OCI-LY7 (cell line): Measurements from ENCODE around the gene CDH1. TPM values are rescaled to one million over a fixed set of nuclear protein-coding genes. Genes with fewer than 3 reads are reported as not detected.

Experiments used
- BruUV-seq: library from RNA; stranded (reverse); fragments of 400-500 nt; replicated peaks from 2 replicates; lab custom pipeline; 2021; lab: Mats Ljungman, UMichigan
- CTCF ChIA-PET: fragments of 300-600 bp; sonication (Branson Sonifier 250); formaldehyde crosslinking; loops from one replicate; lab custom pipeline; 2022; ENCODE audit warnings: antibody characterized with exemption; ENCODE audit not compliant: unreplicated experiment; lab: Charles Lee
- POLR2A ChIA-PET: fragments of 300-600 bp; sonication (Branson Sonifier 250); formaldehyde crosslinking; loops from one replicate; lab custom pipeline; 2022; ENCODE audit warnings: antibody characterized with exemption; lab: Charles Lee
- DNase-seq: peaks from one replicate; pipeline ENCODE4 v3.0.0-alpha.2; 2015; ENCODE audit warnings: low spot score
- H2AFZ ChIP-seq: fragments of 200-600 bp; sonication (generic), shearing (Covaris generic); 2 replicates; pipeline ENCODE4 v1.6.1; 2014; ENCODE audit warnings: mild to moderate bottlenecking, antibody characterized with exemption, low read length, moderate library complexity
- H3K27ac ChIP-seq: fragments of 200-600 bp; sonication (generic); 2 replicates; pipeline ENCODE4 v1.5.1; 2014; ENCODE audit warnings: mixed run types, low read depth, mild to moderate bottlenecking, moderate library complexity, low read length, inconsistent platforms; ENCODE audit not compliant: poor library complexity, severe bottlenecking
- H3K36me3 ChIP-seq: fragments of 200-600 bp; sonication (generic); 2 replicates; pipeline ENCODE4 v1.6.1; 2014; ENCODE audit warnings: mild to moderate bottlenecking, antibody characterized with exemption, low read length, moderate library complexity, mixed read lengths; ENCODE audit not compliant: insufficient read depth
- H3K4me1 ChIP-seq: fragments of 200-600 bp; sonication (generic); 2 replicates; pipeline ENCODE4 v1.5.1; 2014; ENCODE audit warnings: mild to moderate bottlenecking, low read length; ENCODE audit not compliant: insufficient read depth, poor library complexity, severe bottlenecking
- H3K4me2 ChIP-seq: fragments of 200-600 bp; sonication (generic); 2 replicates; pipeline ENCODE4 v1.6.1; 2014; ENCODE audit warnings: mild to moderate bottlenecking, low read length
- H3K4me3 ChIP-seq: fragments of 200-600 bp; sonication (generic); 2 replicates; pipeline ENCODE4 v1.5.1; 2014; ENCODE audit warnings: mild to moderate bottlenecking, low read depth, low read length; ENCODE audit not compliant: poor library complexity, severe bottlenecking
- H3K79me2 ChIP-seq: fragments of 200-600 bp; sonication (generic); 2 replicates; pipeline ENCODE4 v1.6.1; 2016; ENCODE audit warnings: low read depth, mild to moderate bottlenecking, low read length, moderate library complexity, mixed read lengths; ENCODE audit not compliant: insufficient read depth
- H3K9me2 ChIP-seq: fragments of 200-600 bp; sonication (generic); 2 replicates; pipeline ENCODE4 v1.6.1; 2016; ENCODE audit warnings: mild to moderate bottlenecking, low read length, mixed read lengths; ENCODE audit not compliant: insufficient read depth
- H3K9me3 ChIP-seq: fragments of 200-600 bp; sonication (generic); 2 replicates; pipeline ENCODE4 v1.6.1; 2014; ENCODE audit warnings: mild to moderate bottlenecking, mixed run types, low read length, mixed read lengths
- H4K20me1 ChIP-seq: fragments of 200-600 bp; sonication (generic); 2 replicates; pipeline ENCODE4 v1.6.1; 2014; ENCODE audit warnings: mild to moderate bottlenecking, antibody characterized with exemption, low read length, moderate library complexity, mixed read lengths; ENCODE audit not compliant: insufficient read depth
- CTCF ChIP-seq: fragments of 200-600 bp; sonication (generic); conservative IDR thresholded peaks from 2 replicates; pipeline ENCODE4 v1.5.1; 2014; ENCODE audit warnings: mild to moderate bottlenecking, antibody characterized with exemption, low read length, moderate library complexity, mixed read lengths
- EZH2phosphoT487 ChIP-seq: fragments of 200-600 bp; sonication (generic); IDR thresholded peaks from 2 replicates; pipeline ENCODE4 v1.6.1; 2018; ENCODE audit warnings: low read depth, borderline replicate concordance, mild to moderate bottlenecking, mixed run types, antibody characterized with exemption, low read length, moderate library complexity, mixed read lengths
- intact Hi-C: fragments of 100-400 bp; cut with micrococcal nuclease; formaldehyde crosslinking; loops from one replicate; pipeline ENCODE4 v1.10.0; 2022; ENCODE audit not compliant: unreplicated experiment
- total RNA-seq, 2 experiments: library from RNA; depleted of rRNA in 1 of 2; stranded (reverse); fragments of >200 nt in 1 of 2; shearing (Covaris generic) in 1 of 2; gene quantifications; 2 replicates each; pipeline ENCODE4 v1.2.3, GENCODE V29; 2014 to 2022

CDH1 gene
- total RNA-seq, 2 experiments from 2014 or later = not detected

GRCh38 chr16:68851601-68852000 is 114.5 kb downstream of the CDH1 start:
- POLR2A ChIA-PET = interaction anchor here (1.0 kb wide), 1 partner anchor 20 kb away, joined by 3 read pairs; no protein-coding TSS in a partner anchor

DNA sequence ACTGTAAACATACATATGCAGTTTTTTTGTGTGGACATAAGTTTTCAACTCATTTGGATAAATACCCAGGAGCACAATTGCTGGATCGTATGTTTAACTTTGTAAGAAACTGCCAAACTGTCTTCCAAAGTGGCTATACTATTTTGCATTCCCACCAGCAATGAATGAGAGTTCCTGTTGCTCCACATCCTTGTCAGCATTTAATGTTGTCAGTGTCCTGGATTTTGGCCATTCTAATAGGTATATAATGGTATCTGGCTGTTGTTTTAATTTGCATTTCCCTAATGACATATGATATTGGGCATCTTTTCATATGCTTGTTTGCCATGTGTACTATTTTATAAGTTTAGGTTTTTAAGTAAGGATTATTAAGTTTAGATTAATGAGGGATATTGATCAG is 120.4 kb downstream of the CDH1 start:
- TF ChIP-seq EZH2phosphoT487 (no peak), CTCF (no peak)
- Histone ChIP-seq H3K9me3 (no peaks in the 10 kb centered on the region), H3K36me3 (peaks cover 14% of the 10 kb centered on the region), H3K4me3 (no peak overlapping the region), H4K20me1 (no peaks in the 10 kb centered on the region), H2AFZ (no peak overlapping the region), H3K27ac (no peak overlapping the region), H3K9me2 (no peaks in the 10 kb centered on the region), H3K79me2 (no peaks in the 10 kb centered on the region), H3K4me1 (no peaks in the 10 kb centered on the region), H3K4me2 (no peak overlapping the region)
- no peak for DNase-seq
- ChIA-PET POLR2A (interaction anchor here (0.6 kb wide), 1 partner anchor 324 kb away, joined by 3 read pairs; no protein-coding TSS in a partner anchor), CTCF (no interaction called here)
- BruUV-seq = no TSS peak
- intact Hi-C loops = no loop called here

More at GRCh38 chr16:68851601-68852000, 114.5 kb downstream of the CDH1 start:
- Histone ChIP-seq H3K4me2 (no peak overlapping the region), H2AFZ (no peak overlapping the region), H3K9me3 (no peaks in the 10 kb centered on the region), H3K36me3 (peaks cover 2% of the 10 kb centered on the region; the same call in 1 of the 2 replicates), H3K79me2 (no peaks in the 10 kb centered on the region), H3K27ac (no peak overlapping the region), H3K9me2 (no peaks in the 10 kb centered on the region), H3K4me1 (peaks cover 4% of the 10 kb centered on the region), H3K4me3 (no peak overlapping the region), H4K20me1 (no peaks in the 10 kb centered on the region)
- TF ChIP-seq EZH2phosphoT487 (no peak), CTCF (no peak)
- CTCF ChIA-PET = no interaction called here
- intact Hi-C loops = no loop called here
- no peak for DNase-seq
- BruUV-seq = no TSS peak

DNA sequence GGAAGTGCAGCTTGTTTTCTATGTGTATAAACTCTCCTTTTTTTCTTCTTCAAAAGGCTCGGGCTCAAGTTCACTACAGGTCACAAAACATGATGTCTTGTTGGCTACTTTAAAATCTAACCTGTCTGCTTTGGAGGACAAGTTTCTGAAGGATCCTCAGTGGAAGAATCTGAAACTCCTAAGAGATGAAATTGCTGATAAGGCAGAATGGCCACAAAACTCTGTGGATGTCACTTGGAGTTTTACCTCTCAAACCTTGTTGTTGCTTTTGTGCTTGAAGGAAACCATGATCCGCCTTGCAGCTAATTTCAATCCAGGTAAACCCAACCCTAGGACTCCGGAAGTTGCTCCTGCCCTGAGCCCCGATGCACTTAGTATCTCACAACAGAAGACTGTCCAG is 122.7 kb downstream of the CDH1 start:
- Histone ChIP-seq H3K9me2 (no peaks in the 10 kb centered on the region), H3K36me3 (peaks cover 28% of the 10 kb centered on the region), H3K27ac (no peak overlapping the region), H2AFZ (no peak overlapping the region), H3K4me3 (no peak overlapping the region), H3K9me3 (no peaks in the 10 kb centered on the region), H4K20me1 (no peaks in the 10 kb centered on the region), H3K4me2 (no peak overlapping the region), H3K4me1 (no peaks in the 10 kb centered on the region), H3K79me2 (no peaks in the 10 kb centered on the region)
- intact Hi-C loops = no loop called here
- BruUV-seq = no TSS peak
- ChIA-PET POLR2A (interaction anchor here (0.5 kb wide), 1 partner anchor 226 kb away, joined by 3 read pairs; no protein-coding TSS in a partner anchor), CTCF (no interaction called here)
- DNase-seq = no peak
- no peak for TF ChIP-seq CTCF
- TF ChIP-seq EZH2phosphoT487 = no peak
